ENCODE data around the gene INTS14. TPM values are rescaled to one million over a fixed set of nuclear protein-coding genes. Genes with fewer than 3 reads are reported as not detected.

INTS14 gene
- total RNA-seq, 1 donor from 2014 or later: 32.0 TPM

- Histone ChIP-seq H3K4me3 (no peak overlapping the region), H3K4me1 (peaks cover 3% of the 10 kb centered on the region), H3K27ac (no peak overlapping the region), H3K9me3 (no peaks in the 10 kb centered on the region), H3K36me3 (peaks cover 4% of the 10 kb centered on the region), H3K27me3 (no peaks in the 10 kb centered on the region)
- ATAC-seq (no peak), DNase-seq (no peak)
- intact Hi-C loops (cut with DNase I): no loop called here
- TF ChIP-seq CTCF (IDR thresholded peaks at IDR 0.05): no peak
These were observed 34.5 kb upstream of the INTS14 start for GRCh38 chr15:65645392-65645791.

- no peaks in the 10 kb centered on the region for H3K36me3 ChIP-seq
- H3K4me1 ChIP-seq: peaks cover 3% of the 10 kb centered on the region
- ATAC-seq (no peak), DNase-seq (no peak)
- no peak for TF ChIP-seq CTCF (IDR thresholded peaks at IDR 0.05)
- no peaks in the 10 kb centered on the region for H3K27me3 ChIP-seq
- no peak overlapping the region for H3K27ac ChIP-seq
- H3K4me3 ChIP-seq: no peak overlapping the region
- intact Hi-C loops (cut with DNase I): no loop called here
- no peaks in the 10 kb centered on the region for H3K9me3 ChIP-seq
These were observed 33.4 kb upstream of the INTS14 start for GRCh38 chr15:65644282-65644681.

GRCh38 chr15:65642594-65642993 is 31.7 kb upstream of the INTS14 start:
- TF ChIP-seq CTCF (IDR thresholded peaks at IDR 0.05): no peak
- no peaks in the 10 kb centered on the region for H3K36me3 ChIP-seq
- H3K9me3 ChIP-seq: no peaks in the 10 kb centered on the region
- peaks cover 14% of the 10 kb centered on the region for H3K4me1 ChIP-seq
- intact Hi-C loops (cut with DNase I): no loop called here
- no peak overlapping the region for H3K4me3 ChIP-seq
- DNase-seq (no peak), ATAC-seq (no peak)
- H3K27me3 ChIP-seq: no peaks in the 10 kb centered on the region
- no peak overlapping the region for H3K27ac ChIP-seq

- no peak overlapping the region for H3K27ac ChIP-seq
- H3K4me1 ChIP-seq: peaks cover 14% of the 10 kb centered on the region
- H3K36me3 ChIP-seq: no peaks in the 10 kb centered on the region
- no peaks in the 10 kb centered on the region for H3K27me3 ChIP-seq
- DNase-seq (no peak), ATAC-seq (peak; percentile 3)
- H3K9me3 ChIP-seq: no peaks in the 10 kb centered on the region
- intact Hi-C loops (cut with DNase I): no loop called here
- no peak for TF ChIP-seq CTCF (IDR thresholded peaks at IDR 0.05)
- no peak overlapping the region for H3K4me3 ChIP-seq
These were observed 31.0 kb upstream of the INTS14 start for GRCh38 chr15:65641768-65642475.

GRCh38 chr15:65639509-65639908 is 28.6 kb upstream of the INTS14 start:
- intact Hi-C loops (cut with DNase I): no loop called here
- no peak for DNase-seq
- ATAC-seq: no peak
- Histone ChIP-seq H3K4me1 (peaks cover 14% of the 10 kb centered on the region), H3K4me3 (no peak overlapping the region), H3K36me3 (no peaks in the 10 kb centered on the region), H3K27ac (no peak overlapping the region), H3K9me3 (no peaks in the 10 kb centered on the region), H3K27me3 (no peaks in the 10 kb centered on the region)
- no peak for TF ChIP-seq CTCF (IDR thresholded peaks at IDR 0.05)

GRCh38 chr15:65638681-65639089 is 27.8 kb upstream of the INTS14 start:
- intact Hi-C loops (cut with DNase I): no loop called here
- Histone ChIP-seq H3K9me3 (no peaks in the 10 kb centered on the region), H3K27me3 (no peaks in the 10 kb centered on the region), H3K4me3 (no peak overlapping the region), H3K36me3 (no peaks in the 10 kb centered on the region), H3K4me1 (peaks cover 14% of the 10 kb centered on the region), H3K27ac (no peak overlapping the region)
- peak; percentile 81 for TF ChIP-seq CTCF (IDR thresholded peaks at IDR 0.05)
- no peak for DNase-seq
- ATAC-seq: peak; percentile 86

Measured in upper lobe of right lung (tissue), 1 donor.